Ovary (tissue), 9 donors: ENCODE results near the gene RXRB. TPM values are rescaled to one million over a fixed set of nuclear protein-coding genes. Genes with fewer than 3 reads are reported as not detected.
A peak's percentile ranks its signal among the peaks of the same experiment; 100 is the strongest.

ENCODE experiments used
- DNase-seq, 5 donors: peaks; one replicate each; pipeline ENCODE4 v3.0.0-alpha.2; 2019 to 2020
- H3K27ac ChIP-seq, 2 donors: fragments of 200-600 bp; one replicate each; pipeline versions ENCODE4 v1.5.1 to v1.8.0; 2019 to 2022
- H3K27me3 ChIP-seq: fragments of 200-600 bp; one replicate; pipeline ENCODE4 v1.8.0; 2022
- H3K36me3 ChIP-seq: fragments of 200-600 bp; sonication (generic); one replicate; pipeline ENCODE4 v1.5.1; 2019
- H3K4me1 ChIP-seq: one replicate; pipeline ENCODE4 v1.8.1; 2013; ENCODE audit warnings: mild to moderate bottlenecking, moderate library complexity; ENCODE audit not compliant: insufficient read depth
- H3K4me3 ChIP-seq: fragments of 200-600 bp; sonication (generic); one replicate; pipeline ENCODE4 v1.5.1; 2017
- H3K9me3 ChIP-seq, 2 donors: fragments of 200-600 bp in 1 of 2; sonication (generic) in 1 of 2; one replicate each; pipeline versions ENCODE4 v1.5.1 to v1.8.1; 2013 to 2019; ENCODE audit warnings: mild to moderate bottlenecking in 1 of 2, moderate library complexity in 1 of 2
- EP300 ChIP-seq: sonication (generic); formaldehyde crosslinking; IDR thresholded peaks from one replicate; pipeline ENCODE4 v1.6.1; 2017; ENCODE audit warnings: antibody characterized with exemption
- POLR2A ChIP-seq: fragments of 450-650 bp; IDR thresholded peaks from one replicate; pipeline ENCODE4 v1.6.1; 2017; ENCODE audit warnings: antibody characterized with exemption, mild to moderate bottlenecking, moderate library complexity
- WGBS, 3 donors: extraction: QIAGEN DNeasy Blood & Tissue Kit in 1 of 3; methylation state at CpG; one replicate each; pipeline versions ENCODE4 v1.1.5 to v1.1.7; 2013 to 2017; 5-methylcytosine and 5-hydroxymethylcytosine counted together
- intact Hi-C, 4 donors: fragments of 100-400 bp; cut with DNase I; formaldehyde crosslinking; loops; one replicate each; pipeline versions ENCODE4 v1.11.0 to v1.15.1; 2022 to 2023
- polyA plus RNA-seq, 2 donors: library from polyadenylated mRNA; stranded (reverse); fragments of 200-250 nt in 1 of 2; fragments of 350-450 nt in 1 of 2; fragmentation: Illumina TruSeq in 1 of 2; extraction: RNeasy Lipid Tissue Mini Kit (QIAGEN cat#74804) in 1 of 2; gene quantifications; one replicate each; pipeline ENCODE4 v1.2.3, GENCODE V29; 2013 to 2014
- total RNA-seq, 7 donors: library from RNA; depleted of rRNA in 2 of 7; stranded (reverse); fragments of >200 nt in 2 of 7; fragmentation: NEBNext Ultra II Directional in 3 of 7; extraction: Animal tissue kit (Norgen Biotek cat#: 25700) in 3 of 7; gene quantifications; one replicate each; pipeline versions ENCODE4 v1.1.0 to v1.2.4, GENCODE V29; 2016 to 2023
- TF ChIP-seq, protein P1 (sequence below), 3 donors: fragments of 450-650 bp in 2 of 3; fragments of 200-600 bp in 1 of 3; IDR thresholded peaks; one replicate each; pipeline versions ENCODE4 v1.5.1 to v1.8.0; 2016 to 2022; ENCODE audit warnings: antibody characterized with exemption in 3 of 3, mild to moderate bottlenecking in 1 of 3
- donor health status: DM: no; HTN: no; CAD: no; lungs with moderate emphysema.
- donor health status: DM: no; HTN: no; CAD: no.
- donor health status: Bipolar disorder and iron deficiency.
- donor health status: DM: yes; HTN: yes; CAD: no.
- donor health status: DM: no; HTN: no; CAD: no.
- donor health status: DM: yes; HTN: yes; CAD: no.

RXRB gene
- total and polyA plus RNA-seq, 9 donors, result 19.8 to 54.0 (median 48.5) TPM

DNA sequence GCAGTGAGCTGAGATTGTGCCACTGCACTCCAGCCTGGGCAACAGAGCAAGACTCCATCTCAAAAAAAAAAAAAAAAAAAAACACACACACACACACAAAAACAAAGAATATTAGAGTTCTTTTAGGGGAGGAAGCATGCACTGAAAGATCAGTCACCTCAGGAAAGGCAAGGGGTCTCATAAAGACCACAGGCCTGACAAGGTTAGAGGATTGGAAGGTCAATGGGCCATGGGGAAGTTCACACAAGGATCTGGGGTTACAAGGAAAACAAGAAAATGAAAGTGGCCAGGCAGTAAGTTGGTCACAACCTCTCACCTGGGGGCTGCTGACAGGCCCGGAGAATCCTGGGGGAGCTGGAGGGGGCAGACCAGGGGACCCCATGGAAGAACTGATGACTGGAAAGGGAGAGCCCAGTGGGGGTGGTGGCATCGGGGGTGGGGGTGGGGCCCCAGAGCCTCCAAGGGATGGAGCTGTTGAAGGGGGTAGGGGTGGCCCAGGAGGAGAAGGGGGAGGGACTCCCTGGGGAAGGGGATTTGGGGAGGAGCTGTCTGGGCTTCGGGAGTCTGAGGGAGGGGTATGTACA is 1.5 kb downstream of the RXRB start:
- peak in 1 of 5 donors; percentile 34 for DNase-seq
- 10 to 34% (median 13%) methylated on average over 3 of the region's 3 CpGs for WGBS, 3 donors
- peak overlapping the region; percentile 81 for H3K4me3 ChIP-seq
- H3K27me3 ChIP-seq, result no peaks in the 10 kb centered on the region
- intact Hi-C loops, result no loop called here
- H3K4me1 ChIP-seq, result peaks cover 16% of the 10 kb centered on the region
- H3K27ac ChIP-seq, result no peak overlapping the region
- no peaks in the 10 kb centered on the region for H3K9me3 ChIP-seq
- H3K36me3 ChIP-seq, result no peaks in the 10 kb centered on the region
- TF ChIP-seq, protein P1, sequence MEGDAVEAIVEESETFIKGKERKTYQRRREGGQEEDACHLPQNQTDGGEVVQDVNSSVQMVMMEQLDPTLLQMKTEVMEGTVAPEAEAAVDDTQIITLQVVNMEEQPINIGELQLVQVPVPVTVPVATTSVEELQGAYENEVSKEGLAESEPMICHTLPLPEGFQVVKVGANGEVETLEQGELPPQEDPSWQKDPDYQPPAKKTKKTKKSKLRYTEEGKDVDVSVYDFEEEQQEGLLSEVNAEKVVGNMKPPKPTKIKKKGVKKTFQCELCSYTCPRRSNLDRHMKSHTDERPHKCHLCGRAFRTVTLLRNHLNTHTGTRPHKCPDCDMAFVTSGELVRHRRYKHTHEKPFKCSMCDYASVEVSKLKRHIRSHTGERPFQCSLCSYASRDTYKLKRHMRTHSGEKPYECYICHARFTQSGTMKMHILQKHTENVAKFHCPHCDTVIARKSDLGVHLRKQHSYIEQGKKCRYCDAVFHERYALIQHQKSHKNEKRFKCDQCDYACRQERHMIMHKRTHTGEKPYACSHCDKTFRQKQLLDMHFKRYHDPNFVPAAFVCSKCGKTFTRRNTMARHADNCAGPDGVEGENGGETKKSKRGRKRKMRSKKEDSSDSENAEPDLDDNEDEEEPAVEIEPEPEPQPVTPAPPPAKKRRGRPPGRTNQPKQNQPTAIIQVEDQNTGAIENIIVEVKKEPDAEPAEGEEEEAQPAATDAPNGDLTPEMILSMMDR (IDR thresholded peaks at IDR 0.05), result no peak
- no peak for TF ChIP-seq POLR2A

DNA sequence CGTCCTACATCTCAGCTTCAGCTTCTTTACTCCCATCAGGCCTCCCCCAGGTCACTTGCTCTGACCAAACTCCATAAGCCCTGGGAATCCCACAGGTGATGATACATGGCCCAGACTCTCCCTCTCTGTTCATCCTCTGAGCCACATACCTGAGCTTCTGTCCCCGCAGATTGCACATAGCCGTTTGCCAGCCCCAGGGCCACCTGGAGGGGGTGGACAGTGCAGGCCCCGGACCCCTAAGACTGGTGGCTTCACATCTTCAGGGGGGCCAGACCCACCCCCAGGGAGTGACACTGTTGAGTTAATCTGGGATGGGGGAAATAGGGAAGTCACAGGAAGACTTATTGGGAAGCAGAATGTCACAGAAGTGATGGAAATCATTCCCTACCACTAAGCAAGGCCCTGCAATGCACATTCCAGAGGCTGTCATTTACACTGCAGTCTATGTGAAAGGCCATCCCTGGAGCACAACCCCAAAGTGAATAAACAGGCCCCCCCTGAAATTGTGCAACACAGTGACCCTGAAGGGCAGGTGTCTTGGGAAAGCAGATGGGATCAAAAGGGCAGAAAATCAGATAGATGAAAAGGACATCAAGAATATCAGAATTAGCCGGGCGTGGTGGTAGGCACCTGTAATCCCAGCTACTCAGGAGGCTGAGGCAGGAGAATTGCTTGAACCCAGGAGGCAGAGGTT is 2.2 kb downstream of the RXRB start:
- TF ChIP-seq, protein P1 (IDR thresholded peaks at IDR 0.05), result no peak
- TF ChIP-seq EP300, result no peak
- TF ChIP-seq POLR2A, result no peak
- peak in 1 of 5 donors; percentile 33 for DNase-seq
- WGBS, 3 donors, result 64 to 76% (median 70%) methylated on average over 6 of the region's 6 CpGs
- peaks cover 12% of the 10 kb centered on the region for H3K4me1 ChIP-seq
- intact Hi-C loops, result no loop called here
- H3K27ac ChIP-seq, result no peak overlapping the region
- H3K36me3 ChIP-seq, result no peaks in the 10 kb centered on the region
- H3K9me3 ChIP-seq, result no peaks in the 10 kb centered on the region
- H3K27me3 ChIP-seq, result no peaks in the 10 kb centered on the region
- H3K4me3 ChIP-seq, result no peak overlapping the region

DNA sequence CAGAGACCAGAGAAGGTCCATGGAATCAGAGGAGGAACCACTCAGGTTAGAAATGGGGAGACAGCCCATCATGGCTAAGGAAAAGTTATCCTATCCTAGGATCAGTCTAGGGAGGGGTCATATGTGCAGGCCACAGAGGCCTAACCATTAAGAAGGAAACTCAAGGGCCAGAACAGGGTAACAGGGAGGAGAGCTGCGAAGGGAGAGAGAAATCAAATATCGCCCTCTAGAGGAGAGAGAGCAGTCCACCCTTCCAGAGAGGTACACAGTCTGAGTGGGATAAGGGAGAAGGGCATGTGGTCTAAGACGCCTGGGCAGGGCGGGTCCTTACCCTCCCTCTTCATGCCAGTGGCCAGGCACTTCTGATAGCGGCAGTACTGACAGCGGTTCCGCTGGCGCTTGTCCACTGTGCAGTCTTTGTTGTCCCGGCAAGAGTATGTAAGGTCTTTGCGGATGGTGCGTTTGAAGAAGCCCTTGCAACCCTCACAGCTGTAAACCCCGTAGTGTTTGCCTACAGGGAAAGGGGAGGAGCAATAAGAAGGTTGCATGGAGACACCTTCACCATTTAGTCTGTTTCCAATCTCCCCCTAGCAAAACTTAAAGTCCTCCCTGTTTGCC is 2.9 kb downstream of the RXRB start:
- TF ChIP-seq, protein P1 (IDR thresholded peaks at IDR 0.05), result peak in 1 of 3 donors; percentile 31
- TF ChIP-seq POLR2A (no peak), EP300 (no peak)
- Histone ChIP-seq H3K27me3 (no peaks in the 10 kb centered on the region), H3K36me3 (no peaks in the 10 kb centered on the region), H3K4me1 (peaks cover 13% of the 10 kb centered on the region), H3K27ac (no peak overlapping the region), H3K9me3 (no peaks in the 10 kb centered on the region), H3K4me3 (no peak overlapping the region)
- WGBS, 3 donors, result 29 to 47% (median 43%) methylated on average over 12 of the region's 12 CpGs
- DNase-seq, result peak in 1 of 5 donors; percentile 52
- intact Hi-C loops, result no loop called here

DNA sequence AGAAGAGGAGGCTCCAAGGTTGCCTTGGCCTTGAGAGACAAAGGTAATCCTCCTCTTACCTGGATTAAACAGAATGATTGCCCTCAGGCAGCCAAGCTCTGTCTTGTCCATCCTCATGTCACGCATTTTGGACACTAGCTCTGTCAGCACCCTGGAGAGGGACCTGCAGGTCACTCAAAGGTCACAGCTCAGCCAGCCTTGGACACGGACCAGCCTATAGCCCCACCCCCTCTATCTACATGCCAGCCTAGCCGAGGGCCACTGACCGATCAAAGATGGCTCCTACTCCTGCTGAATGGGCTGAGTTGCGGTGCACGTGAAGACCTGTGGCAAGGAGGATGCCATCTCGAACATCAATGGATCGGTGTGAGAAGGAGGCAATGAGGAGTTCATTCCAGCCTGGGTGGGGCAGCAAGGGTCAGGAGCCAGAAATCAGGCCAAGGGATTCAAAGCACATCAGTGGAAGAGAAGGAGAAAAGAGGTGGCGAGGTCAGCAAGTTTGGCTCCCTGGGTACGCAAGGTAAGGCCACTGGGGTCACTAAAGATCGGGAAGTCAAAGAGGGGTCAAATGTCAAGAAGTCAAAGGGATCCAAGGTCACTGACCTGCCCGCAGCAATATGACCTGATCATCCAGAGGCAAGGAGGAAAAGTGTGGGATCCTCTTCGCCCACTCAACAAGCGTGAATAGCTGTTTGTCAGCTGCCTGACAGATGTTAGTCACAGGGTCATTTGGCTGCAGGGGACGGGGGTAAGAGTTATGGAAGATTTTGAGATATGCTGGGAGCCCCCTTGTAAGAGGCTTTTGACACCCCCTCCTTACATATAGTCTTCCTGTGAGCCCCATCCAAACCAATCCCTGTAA is 4.9 kb downstream of the RXRB start:
- Histone ChIP-seq H3K9me3 (no peaks in the 10 kb centered on the region), H3K27me3 (no peaks in the 10 kb centered on the region), H3K27ac (no peak overlapping the region), H3K36me3 (no peaks in the 10 kb centered on the region), H3K4me1 (peaks cover 1% of the 10 kb centered on the region), H3K4me3 (no peak overlapping the region)
- no peak for TF ChIP-seq EP300
- no peak for TF ChIP-seq POLR2A
- TF ChIP-seq, protein P1 (IDR thresholded peaks at IDR 0.05), result no peak
- DNase-seq, result peak in 1 of 5 donors; percentile 36
- 71 to 76% (median 75%) methylated on average over 15 of the region's 15 CpGs for WGBS, 3 donors
- intact Hi-C loops, result no loop called here
